Upper lobe of left lung (tissue), 6 donors: Measurements from ENCODE around the gene SFSWAP. TPM values are rescaled to one million over a fixed set of nuclear protein-coding genes. Genes with fewer than 3 reads are reported as not detected.
A peak's percentile ranks its signal among the peaks of the same experiment; 100 is the strongest.

ENCODE experiments used
- ATAC-seq, 2 donors: fragments of 200-7000 bp; cut with Tn5 transposase; one replicate each; pipeline ENCODE4 v1.9.1; 2022; ENCODE audit warnings: mild to moderate bottlenecking in 2 of 2, moderate library complexity in 2 of 2; ENCODE audit not compliant: low FRiP score in 2 of 2
- DNase-seq, 2 donors: peaks; one replicate each; pipeline ENCODE4 v3.0.0-alpha.2; 2019 to 2020
- H3K27ac ChIP-seq, 4 donors: fragments of 200-600 bp; sonication (generic); one replicate each; pipeline ENCODE4 v1.5.1; 2016 to 2019
- H3K27me3 ChIP-seq, 4 donors: fragments of 200-600 bp; sonication (generic); one replicate each; pipeline ENCODE4 v1.5.1; 2017 to 2019
- H3K36me3 ChIP-seq, 4 donors: fragments of 200-600 bp; sonication (generic); one replicate each; pipeline ENCODE4 v1.5.1; 2016 to 2019
- H3K4me1 ChIP-seq, 4 donors: fragments of 200-600 bp; sonication (generic); one replicate each; pipeline ENCODE4 v1.5.1; 2018 to 2019
- H3K4me3 ChIP-seq, 4 donors: fragments of 200-600 bp; sonication (generic); one replicate each; pipeline ENCODE4 v1.5.1; 2017 to 2019; ENCODE audit warnings: mild to moderate bottlenecking in 2 of 4, moderate library complexity in 1 of 4
- H3K9me3 ChIP-seq, 4 donors: fragments of 200-600 bp; sonication (generic); one replicate each; pipeline ENCODE4 v1.5.1; 2018 to 2019
- CTCF ChIP-seq, 6 experiments: fragments of 450-650 bp in 4 of 6; fragments of 200-600 bp in 2 of 6; sonication (generic) in 2 of 6; IDR thresholded peaks; one replicate each; pipeline ENCODE4 v1.5.1; 2016 to 2019; ENCODE audit warnings: antibody characterized with exemption in 6 of 6
- EP300 ChIP-seq, 4 donors: sonication (generic); formaldehyde crosslinking; IDR thresholded peaks; one replicate each; pipeline ENCODE4 v1.5.1; 2017; ENCODE audit warnings: antibody characterized with exemption in 4 of 4, control low read depth in 2 of 4
- POLR2A ChIP-seq, 4 donors: fragments of 450-650 bp; IDR thresholded peaks; one replicate each; pipeline ENCODE4 v1.5.1; 2016 to 2017; ENCODE audit warnings: antibody characterized with exemption in 4 of 4, mild to moderate bottlenecking in 2 of 4
- POLR2AphosphoS5 ChIP-seq, 2 donors: sonication (generic); formaldehyde crosslinking; IDR thresholded peaks; one replicate each; pipeline ENCODE4 v1.5.1; 2017; ENCODE audit warnings: antibody characterized with exemption in 2 of 2
- WGBS, 2 donors: methylation state at CpG; one replicate each; pipeline ENCODE4 v1.1.5; 2017 to 2018; 5-methylcytosine and 5-hydroxymethylcytosine counted together
- total RNA-seq, 6 donors: library from RNA; depleted of rRNA in 4 of 6; stranded (reverse); fragments of >200 nt in 4 of 6; gene quantifications; one replicate each; pipeline versions ENCODE4 v1.1.0 to v1.2.1, GENCODE V29; 2016 to 2021
- donor health status: DM: no; HTN: no; CAD: no; lungs with moderate emphysema.
- donor health status: DM: no; HTN: yes; CAD: no; lungs with severe emphysema.

The SFSWAP gene
- total RNA-seq, 6 donors from 2014 or later, result 33.9 to 136 (median 51.4) TPM

GRCh38 chr12:131752451-131752850, 41.6 kb downstream of the SFSWAP start:
- no peak for TF ChIP-seq POLR2AphosphoS5 (IDR thresholded peaks at IDR 0.05)
- TF ChIP-seq EP300 (IDR thresholded peaks at IDR 0.05), result no peak
- no peak for TF ChIP-seq CTCF (IDR thresholded peaks at IDR 0.05)
- H3K27ac ChIP-seq, result no peak overlapping the region
- H3K27me3 ChIP-seq, result no peaks in the 10 kb centered on the region
- WGBS, 2 donors, result 92 to 94% methylated on average over 11 of the region's 11 CpGs
- peak in 1 of 2 donors; percentile 59 for DNase-seq
- H3K4me1 ChIP-seq, result no peaks in the 10 kb centered on the region
- H3K4me3 ChIP-seq, result no peak overlapping the region
- peaks cover 38 to 93% (median 67%) of the 10 kb centered on the region in 4 donors for H3K36me3 ChIP-seq
- no peak for ATAC-seq
- H3K9me3 ChIP-seq, result no peaks in the 10 kb centered on the region

DNA sequence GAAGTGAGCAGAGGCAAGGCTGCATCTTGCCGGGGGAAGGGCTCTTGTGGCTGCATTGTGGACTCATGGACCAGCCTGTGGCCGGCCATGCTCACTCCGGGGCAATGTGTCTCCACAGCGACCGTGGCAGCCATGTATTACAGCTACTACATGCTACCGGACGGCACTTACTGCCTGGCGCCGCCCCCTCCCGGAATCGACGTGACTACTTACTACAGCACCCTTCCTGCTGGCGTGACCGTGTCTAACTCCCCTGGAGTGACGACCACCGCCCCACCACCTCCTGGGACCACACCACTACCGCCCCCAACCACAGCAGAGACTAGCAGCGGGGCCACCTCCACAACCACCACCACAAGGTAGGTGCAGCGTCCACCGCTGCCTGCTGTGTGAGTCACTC, 42.1 kb downstream of the SFSWAP start:
- 98 to 100% methylated on average over 9 to 20 of the region's 20 CpGs for WGBS, 2 donors
- Histone ChIP-seq H3K9me3 (no peaks in the 10 kb centered on the region), H3K4me1 (no peaks in the 10 kb centered on the region), H3K36me3 (peaks cover 43 to 93% (median 68%) of the 10 kb centered on the region in 4 donors), H3K27me3 (no peaks in the 10 kb centered on the region), H3K27ac (no peak overlapping the region), H3K4me3 (no peak overlapping the region)
- DNase-seq (peak in 1 of 2 donors; percentile 63), ATAC-seq (no peak)
- TF ChIP-seq POLR2A (IDR thresholded peaks at IDR 0.05), result no peak

DNA sequence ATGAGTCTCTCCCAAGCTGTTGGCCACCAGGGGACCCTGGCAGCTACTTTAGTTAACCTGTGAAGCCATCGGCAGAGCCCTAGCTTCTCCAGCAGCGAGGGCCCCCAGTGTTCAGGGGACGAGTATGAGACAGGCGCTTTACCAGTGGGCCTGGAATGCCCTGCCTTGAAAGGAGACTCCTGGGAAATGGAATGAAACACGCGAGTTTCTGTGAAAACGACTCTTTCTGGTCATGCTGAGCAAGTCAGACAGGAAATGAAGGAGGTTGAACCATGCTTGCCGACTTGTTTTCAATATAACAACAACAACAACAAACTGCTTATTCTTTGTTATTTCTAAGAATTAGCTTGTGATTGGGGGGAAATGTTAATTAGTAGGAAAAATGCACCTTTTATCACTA, 42.9 kb downstream of the SFSWAP start:
- Histone ChIP-seq H3K27me3 (no peaks in the 10 kb centered on the region), H3K4me3 (no peak overlapping the region), H3K4me1 (no peaks in the 10 kb centered on the region), H3K9me3 (no peaks in the 10 kb centered on the region), H3K36me3 (peaks cover 46 to 93% (median 75%) of the 10 kb centered on the region in 4 donors), H3K27ac (no peak overlapping the region)
- no peak for DNase-seq
- no peak for ATAC-seq
- TF ChIP-seq EP300 (IDR thresholded peaks at IDR 0.05) (no peak), CTCF (IDR thresholded peaks at IDR 0.05) (no peak), POLR2AphosphoS5 (IDR thresholded peaks at IDR 0.05) (no peak), POLR2A (IDR thresholded peaks at IDR 0.05) (no peak)
- 93 to 98% methylated on average over 4 to 8 of the region's 8 CpGs for WGBS, 2 donors

GRCh38 chr12:131754184-131754583, 43.3 kb downstream of the SFSWAP start:
- Histone ChIP-seq H3K36me3 (peaks cover 46 to 91% (median 76%) of the 10 kb centered on the region in 4 donors), H3K27ac (no peak overlapping the region), H3K4me3 (no peak overlapping the region), H3K4me1 (no peaks in the 10 kb centered on the region), H3K27me3 (no peaks in the 10 kb centered on the region), H3K9me3 (no peaks in the 10 kb centered on the region)
- DNase-seq (peak in 1 of 2 donors; percentile 65), ATAC-seq (no peak)
- TF ChIP-seq POLR2AphosphoS5 (IDR thresholded peaks at IDR 0.05), result no peak
- no peak for TF ChIP-seq CTCF (IDR thresholded peaks at IDR 0.05)
- no peak for TF ChIP-seq EP300 (IDR thresholded peaks at IDR 0.05)
- no peak for TF ChIP-seq POLR2A (IDR thresholded peaks at IDR 0.05)
- WGBS, 2 donors, result 97 to 98% methylated on average over 17 of the region's 17 CpGs

DNA sequence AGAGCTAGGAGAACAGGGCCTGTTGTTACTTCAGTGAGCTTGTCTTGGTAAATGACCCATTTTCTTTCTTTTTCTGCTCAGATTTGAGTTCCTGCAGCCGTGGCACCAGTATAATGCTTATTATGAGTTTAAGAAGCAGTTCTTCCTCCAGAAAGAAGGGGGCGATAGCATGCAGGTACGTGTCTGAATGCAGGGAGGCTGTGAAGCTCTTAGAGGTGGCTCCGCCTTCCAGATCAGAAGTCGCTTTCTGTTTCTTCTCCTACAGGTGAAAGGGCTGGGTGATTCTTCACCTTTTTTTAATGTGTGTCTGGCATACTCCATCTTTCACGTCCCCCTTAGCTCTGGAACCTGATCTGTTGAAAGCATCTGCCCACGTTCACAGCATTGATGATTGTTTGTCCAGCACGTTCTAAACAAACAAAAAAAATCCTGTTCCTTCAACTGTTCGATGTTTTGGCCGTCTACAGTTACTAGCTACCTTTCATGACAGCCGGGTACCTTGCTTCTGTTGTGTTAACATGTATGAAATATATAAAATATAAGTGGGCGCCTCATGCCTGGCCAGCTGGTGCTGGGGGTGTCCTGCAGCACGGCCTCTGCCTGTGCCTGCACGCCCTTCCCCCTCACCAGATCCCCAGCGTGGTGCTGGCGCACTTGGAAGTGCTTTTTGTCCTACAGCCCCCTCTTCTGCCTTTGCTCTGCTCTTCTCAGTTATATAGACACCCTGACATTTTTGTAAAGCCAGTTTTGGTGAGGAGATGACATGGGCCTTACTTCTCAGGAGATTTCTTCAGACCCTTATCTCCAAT, 44.6 kb downstream of the SFSWAP start:
- H3K9me3 ChIP-seq, result no peaks in the 10 kb centered on the region
- H3K4me3 ChIP-seq, result no peak overlapping the region
- WGBS, 2 donors, result 88 to 90% methylated on average over 16 of the region's 16 CpGs
- no peaks in the 10 kb centered on the region for H3K4me1 ChIP-seq
- peak in 3 of 6 experiments; percentile 8 to 20 (median 9) for TF ChIP-seq CTCF (IDR thresholded peaks at IDR 0.05)
- TF ChIP-seq EP300 (IDR thresholded peaks at IDR 0.05), result no peak
- TF ChIP-seq POLR2AphosphoS5 (IDR thresholded peaks at IDR 0.05), result no peak
- H3K27ac ChIP-seq, result no peak overlapping the region
- H3K27me3 ChIP-seq, result no peaks in the 10 kb centered on the region
- peak in 1 of 2 donors; percentile 61 for DNase-seq
- peaks cover 46 to 83% (median 71%) of the 10 kb centered on the region in 4 donors for H3K36me3 ChIP-seq
- ATAC-seq, result no peak
